Mucosa of gallbladder (tissue), 1 donor: ENCODE results near the gene SLC6A2. TPM values are rescaled to one million over a fixed set of nuclear protein-coding genes. Genes with fewer than 3 reads are reported as not detected.

Source experiments
- DNase-seq: peaks from one replicate; pipeline ENCODE4 v3.0.0-alpha.2; 2020; ENCODE audit warnings: low spot score
- total RNA-seq: library from RNA; stranded (reverse); gene quantifications from one replicate; pipeline ENCODE4 v1.2.1, GENCODE V29; 2021
- donor health status: DM: no; HTN: no; CAD: no.

SLC6A2 gene
- total RNA-seq, 1 donor from 2014 or later, result 0.23 TPM

- DNase-seq, result no peak
Observed at GRCh38 chr16:55647798-55648197, 8.0 kb upstream of the SLC6A2 start.

DNA sequence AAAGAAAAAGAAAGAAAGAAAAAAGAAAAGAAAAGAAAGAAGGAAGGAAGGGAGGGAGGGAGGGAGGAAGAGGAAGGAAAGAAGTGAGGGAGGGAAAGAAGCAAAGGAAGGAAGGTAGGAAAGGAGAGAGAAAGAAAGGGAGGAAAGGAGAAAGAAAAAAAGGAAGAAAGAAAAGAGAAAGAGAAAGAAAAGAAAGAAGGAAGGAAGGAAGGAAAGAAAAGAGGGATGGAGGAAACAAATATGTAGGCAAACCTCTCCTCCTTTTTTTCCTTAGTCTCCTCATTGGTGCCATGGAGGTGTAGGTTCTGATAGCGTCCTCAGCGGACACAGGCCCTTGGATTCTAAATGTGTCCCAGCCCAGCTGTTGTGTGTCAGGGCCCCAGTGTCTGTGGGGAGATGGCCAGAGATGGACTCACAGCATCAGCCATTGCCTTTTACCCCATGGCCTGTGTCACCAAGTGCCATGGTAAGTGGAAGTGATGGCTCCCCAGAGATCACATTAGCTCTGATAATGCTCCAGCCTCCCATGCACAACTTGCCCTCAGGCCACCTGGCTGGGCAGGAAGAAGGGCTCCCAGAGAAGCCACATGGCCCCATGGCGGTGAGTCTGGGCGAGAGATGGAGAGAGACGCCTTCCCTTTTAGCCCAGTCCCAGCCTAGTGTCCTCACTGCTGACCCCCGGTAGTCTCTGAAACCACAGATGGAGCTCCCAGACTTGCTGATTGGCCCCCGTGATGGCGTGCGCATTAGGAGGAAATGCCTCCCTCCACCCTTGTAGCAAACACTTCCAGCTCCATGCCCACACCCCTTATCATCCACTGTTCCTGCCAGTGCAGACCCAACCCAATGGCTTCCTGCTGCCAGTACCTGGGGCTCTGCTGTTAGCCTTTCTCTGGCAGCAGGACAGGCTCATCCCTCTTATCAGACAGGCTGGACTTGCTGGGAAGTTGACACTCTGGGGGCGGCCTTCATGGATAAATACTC, 3.7 kb upstream of the SLC6A2 start:
- no peak for DNase-seq

DNA sequence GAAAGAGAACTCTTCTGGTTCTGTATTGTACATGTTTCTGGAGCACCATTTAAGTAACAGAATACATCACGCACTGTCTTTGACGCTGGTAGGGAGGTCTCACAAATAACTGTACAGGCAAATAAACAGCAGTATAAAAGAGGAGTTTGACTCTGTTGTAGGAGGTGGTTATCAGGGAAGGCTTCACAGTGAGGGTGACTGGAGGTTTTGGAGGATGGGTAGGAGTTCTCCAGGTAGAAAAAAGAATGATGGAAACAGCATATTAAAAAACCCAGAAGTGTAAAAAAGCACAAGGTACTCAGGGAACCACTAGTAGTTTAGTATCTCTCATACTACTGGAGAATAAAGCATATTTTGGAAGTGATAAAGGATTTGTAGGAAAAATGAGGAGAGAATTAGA, 2.7 kb upstream of the SLC6A2 start:
- DNase-seq, result no peak

DNA sequence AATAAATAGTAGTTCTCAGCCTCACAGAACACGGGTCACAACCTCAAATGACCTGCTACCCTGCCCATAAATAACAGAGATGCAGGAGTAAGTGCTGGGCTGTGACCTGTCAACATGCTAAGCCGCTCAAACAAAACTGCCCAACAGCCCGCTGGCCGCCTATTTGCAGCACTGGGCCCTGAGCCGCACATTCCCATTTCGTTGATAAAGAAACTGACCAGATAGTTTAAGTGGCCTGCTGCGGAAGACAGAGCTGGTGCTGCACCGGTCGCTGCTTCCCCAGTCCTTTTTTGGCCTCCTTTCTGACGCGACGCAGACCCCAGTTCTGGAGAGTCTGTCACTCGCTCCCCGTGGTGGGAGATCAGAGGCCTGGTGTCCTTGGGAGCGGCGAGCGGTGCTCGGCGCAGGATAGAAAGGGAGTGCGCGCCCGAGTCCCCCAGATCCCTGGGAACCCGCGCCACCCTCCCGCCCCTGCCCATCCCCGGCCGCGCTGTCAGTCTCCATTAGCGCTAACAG, 349 bp upstream of the SLC6A2 start:
- DNase-seq, result no peak

GRCh38 chr16:55656691-55657092, 904 bp downstream of the SLC6A2 start:
- no peak for DNase-seq

DNA sequence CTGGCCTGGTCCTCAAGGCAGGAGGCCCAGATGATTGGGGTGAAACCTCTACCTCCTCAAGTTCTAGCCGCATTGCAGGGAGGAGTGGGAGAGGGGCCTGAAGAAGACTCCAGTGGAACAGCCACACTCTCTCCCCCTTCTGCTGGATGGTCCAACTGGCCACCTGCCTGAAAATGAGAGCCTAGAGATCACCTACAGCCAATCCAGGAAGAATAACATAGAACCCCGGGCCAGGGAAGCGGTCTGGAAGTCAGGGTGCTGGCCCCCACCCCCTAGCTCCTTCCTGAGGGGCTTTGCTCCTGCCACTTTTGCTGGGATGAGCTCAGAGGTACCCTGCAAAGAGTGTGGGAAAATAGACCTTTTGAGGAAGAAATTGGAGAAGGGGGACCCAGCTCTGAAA, 1.8 kb downstream of the SLC6A2 start:
- no peak for DNase-seq

DNA sequence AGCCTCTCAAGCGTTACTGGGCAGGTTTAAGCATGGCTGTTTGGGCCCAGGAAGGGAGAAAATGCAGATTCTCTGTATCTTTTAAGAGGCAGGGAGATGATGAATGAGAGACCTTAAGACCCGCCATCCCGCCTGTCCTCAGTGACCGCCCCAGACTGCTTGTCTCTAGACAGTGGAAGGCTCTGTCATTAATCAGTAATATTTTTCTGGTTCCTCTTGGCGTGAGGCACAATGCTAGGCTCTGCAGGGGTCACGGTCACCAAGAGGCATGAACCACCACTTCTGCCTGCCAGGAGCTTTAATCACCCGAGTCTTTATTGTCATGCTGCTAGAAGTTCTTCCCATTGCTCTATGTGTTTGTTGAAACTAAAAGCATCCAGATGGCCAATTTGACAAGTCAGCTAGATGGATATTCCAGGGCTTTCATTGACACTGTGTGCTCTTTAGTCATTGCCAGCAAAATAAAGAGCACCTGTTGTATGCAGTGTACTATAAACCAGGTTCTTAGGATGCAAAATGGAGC, 3.2 kb downstream of the SLC6A2 start:
- DNase-seq, result no peak

GRCh38 chr16:55660026-55660425, 4.2 kb downstream of the SLC6A2 start:
- DNase-seq, result no peak

DNA sequence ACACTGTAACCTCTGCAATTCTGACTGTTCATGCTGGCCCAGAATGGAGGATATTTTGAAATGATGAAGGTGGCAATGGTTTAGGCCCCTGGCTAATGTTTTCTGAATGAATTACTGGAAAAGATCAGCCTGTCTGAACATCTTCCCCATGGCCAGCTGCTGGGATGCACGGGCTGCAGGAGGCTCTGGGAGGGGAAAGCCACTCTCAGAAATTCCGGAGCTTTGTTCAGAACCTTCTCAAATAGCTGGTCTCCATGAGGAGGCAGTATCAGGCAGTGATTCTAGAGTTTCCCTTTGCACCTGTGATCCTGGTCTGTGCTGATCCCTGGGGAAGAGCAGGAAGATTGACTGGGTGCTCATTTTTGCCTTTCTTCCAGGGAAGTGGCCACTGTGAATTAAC, 5.0 kb downstream of the SLC6A2 start:
- no peak for DNase-seq

GRCh38 chr16:55661941-55662643, 6.3 kb downstream of the SLC6A2 start:
- DNase-seq, result no peak

DNA sequence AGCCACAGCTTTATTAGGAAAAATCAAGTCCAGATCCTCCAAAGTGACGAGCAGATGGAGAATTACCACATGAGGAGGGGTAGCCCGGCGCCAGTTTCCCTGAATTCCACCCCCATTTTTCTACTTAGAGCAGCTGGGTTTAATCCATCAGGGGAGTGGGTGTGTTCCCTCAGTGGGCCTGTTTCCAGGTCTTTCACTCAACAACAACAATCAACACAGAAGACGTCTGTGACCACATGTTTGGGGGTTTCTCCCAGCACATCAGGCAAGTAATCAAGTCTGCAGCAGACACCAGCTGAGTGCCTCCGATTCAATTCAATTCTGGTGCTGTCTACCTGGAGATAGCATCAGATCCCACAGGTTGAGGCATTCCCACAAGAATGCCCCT, 6.8 kb downstream of the SLC6A2 start:
- DNase-seq, result no peak

GRCh38 chr16:55663225-55663624, 7.4 kb downstream of the SLC6A2 start:
- no peak for DNase-seq

DNA sequence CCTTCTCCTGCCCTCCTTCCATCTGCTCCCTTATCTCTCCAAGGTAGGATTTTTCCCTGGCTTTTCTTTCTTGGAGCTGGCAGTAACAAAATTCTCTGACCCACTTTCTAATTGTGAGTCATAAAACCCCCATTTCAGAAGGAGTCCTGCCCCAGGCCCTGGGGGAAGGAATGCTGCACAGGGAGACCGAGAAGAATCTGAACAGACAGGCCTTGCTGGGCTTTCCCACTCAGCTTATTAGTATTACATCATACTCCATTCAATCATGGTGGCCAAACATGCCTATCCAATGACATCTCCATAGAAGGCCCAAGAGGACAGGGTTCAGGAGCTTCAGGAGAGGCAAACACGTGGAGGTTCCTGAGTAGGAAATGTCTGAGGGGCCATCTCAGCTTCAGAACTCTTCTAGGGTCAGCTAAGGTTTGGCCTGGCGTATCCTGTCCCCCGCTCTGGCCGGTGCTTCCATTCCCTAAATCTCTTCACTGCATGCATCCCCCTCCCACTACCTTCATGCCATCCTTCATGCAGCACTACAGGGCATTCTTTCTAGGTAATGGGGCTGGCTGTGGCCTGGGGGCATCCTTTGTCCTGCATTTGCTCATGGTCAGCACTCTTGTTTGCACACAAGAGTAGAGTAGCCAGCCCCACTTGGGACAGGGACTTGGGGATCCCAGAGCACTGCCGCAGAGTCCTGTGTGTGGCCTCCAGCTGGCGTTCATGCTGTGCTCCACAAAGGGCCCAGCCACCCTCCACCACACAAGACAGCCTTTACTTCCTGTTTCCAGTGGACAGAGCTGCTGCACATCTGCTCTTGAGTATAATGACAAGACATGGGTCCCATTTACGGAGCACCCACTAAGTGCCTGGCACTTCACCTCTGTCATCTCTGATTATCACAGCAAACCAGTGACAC, 8.2 kb downstream of the SLC6A2 start:
- DNase-seq, result no peak

DNA sequence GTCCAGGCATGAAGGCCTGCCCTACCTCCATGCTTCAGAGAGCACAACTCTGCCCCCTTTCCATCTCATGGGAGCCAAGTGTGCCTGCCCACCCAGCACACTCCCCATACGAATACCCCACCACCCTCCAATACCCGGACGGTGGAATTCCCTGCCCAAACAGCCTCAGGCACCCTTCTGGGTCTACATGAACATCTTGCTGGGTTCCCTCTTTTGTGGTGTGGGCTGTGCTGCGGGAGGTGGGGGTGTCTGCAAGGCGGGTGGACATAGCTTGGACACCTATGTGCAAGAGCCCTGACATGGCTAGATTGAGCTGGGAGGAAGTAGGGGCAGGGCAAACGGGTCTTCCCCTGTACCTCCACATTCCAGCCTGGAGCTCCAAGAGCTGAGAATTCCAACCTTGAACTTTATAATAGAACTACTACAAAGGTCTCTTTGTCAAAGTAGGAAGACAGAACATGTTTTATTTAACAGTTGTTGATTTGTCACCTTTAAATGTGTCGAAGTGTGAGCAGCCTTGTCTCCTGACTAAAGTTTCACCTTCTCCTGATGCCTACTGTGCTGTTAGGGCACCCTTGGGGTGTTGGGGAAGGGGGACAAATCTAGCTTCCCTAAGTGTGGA, 9.1 kb downstream of the SLC6A2 start:
- no peak for DNase-seq

DNA sequence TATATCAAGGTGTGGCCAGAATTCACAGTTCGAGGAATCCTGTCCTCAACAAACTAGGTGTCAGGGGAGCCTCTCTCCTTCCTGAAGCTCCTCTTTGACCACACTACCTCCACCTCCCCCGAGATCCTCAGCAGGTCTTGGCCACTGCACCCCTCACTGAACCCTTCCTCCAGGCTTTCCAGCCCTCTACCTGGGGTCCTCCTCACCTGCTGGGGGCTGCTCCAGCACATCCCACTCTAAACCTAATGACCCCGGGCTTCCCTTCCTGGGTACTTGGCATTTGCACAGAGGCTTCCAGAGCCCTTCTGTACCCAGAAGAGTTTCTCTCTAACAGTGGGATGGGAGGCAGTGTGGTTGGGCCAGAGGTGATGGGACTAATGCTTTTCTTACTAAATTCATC, 9.7 kb downstream of the SLC6A2 start:
- DNase-seq, result no peak

DNA sequence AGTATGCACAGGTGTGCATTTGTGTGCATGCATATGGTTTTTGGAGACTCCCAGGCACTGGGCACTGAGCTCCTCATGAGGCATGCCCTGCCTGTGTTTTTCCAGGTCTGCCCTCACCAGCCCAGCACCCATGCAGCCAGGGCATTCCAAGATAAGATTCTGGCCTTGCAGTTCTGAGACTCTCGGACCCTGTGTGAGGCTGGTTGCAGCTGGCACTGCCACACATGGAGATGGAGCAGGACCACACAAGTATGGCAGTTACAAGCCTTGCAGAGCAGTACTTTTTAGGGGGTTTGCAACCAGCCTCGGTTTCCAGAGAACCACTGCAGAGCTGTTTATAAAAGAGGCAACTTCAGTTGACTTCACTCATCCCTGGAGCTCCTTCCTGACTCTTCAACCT, 10.2 kb downstream of the SLC6A2 start:
- no peak for DNase-seq

DNA sequence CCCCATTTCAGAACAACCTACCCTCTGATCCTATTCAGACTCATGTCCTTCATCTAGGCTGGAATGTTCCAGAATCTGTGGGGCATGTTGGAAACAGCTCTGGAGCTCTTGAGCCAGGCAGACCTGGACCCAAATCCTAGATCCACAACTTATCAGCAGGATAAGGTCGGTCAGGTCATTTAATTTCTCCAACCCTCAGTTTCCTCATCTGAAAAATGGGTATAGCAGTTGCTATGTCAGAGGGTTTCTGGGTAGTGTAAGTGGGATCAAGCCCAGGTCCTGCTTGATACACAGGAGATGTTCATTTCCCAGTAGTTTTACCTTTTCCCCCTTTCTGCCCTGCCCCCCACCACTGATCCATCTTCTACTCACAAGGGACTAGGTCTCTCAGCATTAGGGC, 12.0 kb downstream of the SLC6A2 start:
- no peak for DNase-seq

DNA sequence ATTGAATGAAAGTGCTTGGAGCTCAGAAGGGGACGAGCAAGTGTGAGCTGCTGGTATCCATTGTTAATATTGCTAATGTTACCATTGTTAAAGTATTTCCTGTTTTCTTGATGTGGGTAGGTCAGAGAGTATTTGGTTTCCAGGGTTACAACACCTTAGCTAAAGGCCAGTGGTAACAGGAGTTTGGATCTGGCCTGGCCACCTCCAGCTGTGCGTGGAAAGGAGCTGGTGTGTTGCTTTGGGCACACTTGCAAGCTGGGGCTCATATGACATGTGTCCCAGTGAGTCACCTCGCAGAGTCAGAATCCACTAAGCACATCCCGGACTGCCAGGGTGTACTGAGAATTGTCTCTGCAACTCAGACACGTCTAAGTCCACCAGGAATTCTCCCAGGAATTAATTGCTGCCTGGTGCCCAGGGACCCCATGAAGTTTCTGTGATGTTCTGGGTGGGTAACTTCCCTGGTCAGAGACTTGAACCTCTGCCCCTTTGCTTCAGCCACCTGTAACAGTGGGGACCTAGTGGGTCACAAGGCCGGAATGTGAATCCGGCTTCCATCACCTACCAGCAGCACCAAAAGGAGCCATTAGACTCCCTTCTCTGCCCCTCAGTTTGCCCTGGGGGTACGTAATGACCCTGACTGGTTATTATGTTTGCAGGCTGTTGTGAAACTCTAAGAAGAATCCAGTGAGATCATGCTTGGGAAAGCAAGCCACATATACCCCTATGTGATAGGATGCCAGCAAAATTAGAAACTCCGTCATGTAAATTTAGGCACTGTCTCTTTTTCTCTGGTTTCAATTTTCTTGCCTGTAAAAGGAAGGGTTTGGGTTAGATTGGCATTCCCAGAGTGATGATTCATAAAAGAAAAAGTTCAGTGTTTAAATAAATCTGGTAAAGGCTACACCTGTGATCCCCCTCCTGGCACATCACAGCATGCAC, 12.8 kb downstream of the SLC6A2 start:
- no peak for DNase-seq

DNA sequence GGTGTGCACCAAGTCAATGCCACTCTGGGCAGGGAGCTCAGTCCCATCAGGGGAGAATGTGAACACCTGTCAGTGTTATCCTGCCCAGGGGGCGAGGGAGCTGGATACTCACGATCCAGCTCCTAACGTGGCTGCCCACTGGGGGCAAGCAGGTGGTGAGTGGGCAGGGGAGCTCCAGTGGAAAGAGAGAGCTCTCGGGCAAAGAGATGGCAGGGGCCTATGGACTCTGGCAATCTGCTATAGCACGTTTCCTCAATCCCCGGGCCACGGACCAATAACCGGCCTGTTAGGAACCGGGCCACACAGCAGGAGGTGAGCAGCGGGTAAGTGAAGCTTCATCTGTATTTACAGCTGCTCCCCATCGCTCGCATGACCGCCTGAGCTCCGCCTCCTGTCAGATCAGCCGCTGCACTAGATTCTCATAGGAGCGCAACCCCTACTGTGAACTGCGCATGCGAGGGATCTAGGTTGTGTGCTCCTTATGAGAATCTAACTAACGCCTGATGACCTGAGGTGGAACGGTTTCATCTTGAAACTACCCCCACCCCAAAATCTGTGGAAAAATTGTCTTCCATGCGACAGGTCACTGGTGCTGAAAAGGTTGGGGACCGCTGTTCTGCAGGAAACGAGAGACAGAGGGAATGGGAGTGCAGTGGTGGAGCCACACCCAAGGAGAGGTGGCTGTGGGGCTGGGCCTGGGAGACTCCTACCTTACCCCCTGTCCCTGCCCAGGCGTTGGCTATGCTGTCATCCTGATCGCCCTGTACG, 15.6 kb downstream of the SLC6A2 start:
- no peak for DNase-seq
